SK-N-SH (cell line): Measurements from ENCODE around the gene OSBPL9.

Experiments used
- CTCF ChIP-seq: fragments of 200-600 bp; sonication (generic); IDR thresholded peaks from 2 replicates; pipeline ENCODE4 v1.6.1; 2017; ENCODE audit warnings: antibody characterized with exemption, mild to moderate bottlenecking, moderate library complexity
- EP300 ChIP-seq, 2 experiments: IDR thresholded peaks; 2 replicates each; pipeline versions ENCODE4 v1.4.0 to v1.6.1; 2012; ENCODE audit warnings: borderline replicate concordance in 1 of 2, low read depth in 1 of 2, low read length in 1 of 2
- EZH2phosphoT487 ChIP-seq: fragments of 200-600 bp; sonication (generic); IDR thresholded peaks from 2 replicates; pipeline ENCODE4 v1.6.1; 2017; ENCODE audit warnings: low read depth, mixed run types, mild to moderate bottlenecking, antibody characterized with exemption, moderate library complexity, borderline replicate concordance
- GABPA ChIP-seq: IDR thresholded peaks from 2 replicates; pipeline ENCODE4 v1.4.0; 2012; ENCODE audit warnings: low read depth, mild to moderate bottlenecking
- JUND ChIP-seq: IDR thresholded peaks from 2 replicates; pipeline ENCODE4 v1.4.0; 2012
- POLR2AphosphoS5 ChIP-seq: IDR thresholded peaks from 2 replicates; pipeline ENCODE4 v1.6.1; 2012; ENCODE audit warnings: low read depth, low read length
- RAD21 ChIP-seq: IDR thresholded peaks from 2 replicates; pipeline ENCODE4 v1.6.1; 2012; ENCODE audit warnings: mild to moderate bottlenecking, low read length
- RCOR1 ChIP-seq: fragments of 150-350 bp; IDR thresholded peaks from 2 replicates; pipeline ENCODE4 v1.6.1; 2017; ENCODE audit warnings: antibody characterized with exemption, low read length
- REST ChIP-seq: IDR thresholded peaks from 2 replicates; pipeline ENCODE4 v1.6.1; 2012; ENCODE audit warnings: mild to moderate bottlenecking, low read depth, low read length, moderate library complexity
- RXRA ChIP-seq: IDR thresholded peaks from 2 replicates; pipeline ENCODE4 v1.4.0; 2012; ENCODE audit warnings: low read depth, mild to moderate bottlenecking, borderline replicate concordance
- TAF1 ChIP-seq: IDR thresholded peaks from 2 replicates; pipeline ENCODE4 v1.6.1; 2012; ENCODE audit warnings: low read depth, mild to moderate bottlenecking, low read length, moderate library complexity, borderline replicate concordance
- TEAD4 ChIP-seq: IDR thresholded peaks from 2 replicates; pipeline ENCODE4 v1.4.0; 2012; ENCODE audit warnings: mild to moderate bottlenecking, borderline replicate concordance; ENCODE audit not compliant: insufficient read depth
- ZBTB33 ChIP-seq: IDR thresholded peaks from 2 replicates; pipeline ENCODE4 v1.4.0; 2012; ENCODE audit warnings: low read depth, borderline replicate concordance
- TF ChIP-seq, protein P1 (sequence below): IDR thresholded peaks from 2 replicates; pipeline ENCODE4 v1.4.0; 2012; ENCODE audit warnings: low read depth

DNA sequence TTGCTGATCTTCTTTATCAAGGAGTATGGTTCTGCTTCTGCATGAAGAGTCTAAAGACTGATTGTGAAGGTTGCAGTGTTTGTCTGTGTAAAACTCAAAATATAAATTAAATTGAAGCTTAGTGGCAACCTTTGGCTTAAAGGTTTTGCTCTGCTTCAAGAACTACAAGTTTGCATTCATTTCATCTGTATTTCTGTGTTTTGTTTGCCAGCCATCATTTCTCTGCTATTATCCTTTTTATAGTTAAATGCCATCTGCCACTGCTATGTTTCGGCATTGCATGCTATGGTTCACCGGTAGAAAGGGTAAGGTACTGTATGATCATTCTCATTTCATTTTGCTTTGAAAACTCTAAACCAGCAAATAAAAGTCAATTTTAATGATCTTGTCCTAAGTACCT is 52.9 kb downstream of the OSBPL9 start:
- TF ChIP-seq CTCF (no peak), JUND (no peak), RXRA (no peak), ZBTB33 (no peak), POLR2AphosphoS5 (no peak), TAF1 (no peak), RAD21 (no peak), EZH2phosphoT487 (no peak), REST (no peak), EP300 (IDR thresholded peaks at IDR 0.05; ENCODE audit: borderline replicate concordance in 1 of 2, low read depth in 1 of 2, low read length in 1 of 2) (no peak), RCOR1 (no peak), GABPA (no peak), TEAD4 (no peak)
- TF ChIP-seq, protein P1, sequence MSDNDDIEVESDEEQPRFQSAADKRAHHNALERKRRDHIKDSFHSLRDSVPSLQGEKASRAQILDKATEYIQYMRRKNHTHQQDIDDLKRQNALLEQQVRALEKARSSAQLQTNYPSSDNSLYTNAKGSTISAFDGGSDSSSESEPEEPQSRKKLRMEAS: no peak
